Prostate gland (tissue), 2 donors: ENCODE data around the gene TRIM39. TPM values are rescaled to one million over a fixed set of nuclear protein-coding genes. Genes with fewer than 3 reads are reported as not detected.
A peak's percentile ranks its signal among the peaks of the same experiment; 100 is the strongest.

Experiments
- DNase-seq: peaks from one replicate; pipeline ENCODE4 v3.0.0-alpha.2; 2019; ENCODE audit warnings: low spot score
- H3K27ac ChIP-seq, 2 donors: fragments of 200-600 bp; sonication (generic); 2 replicates each; pipeline ENCODE4 v1.5.1; 2017 to 2019
- H3K27me3 ChIP-seq: fragments of 200-600 bp; sonication (generic); replicated peaks from 2 replicates; pipeline ENCODE4 v1.5.1; 2019; ENCODE audit not compliant: insufficient read depth
- H3K36me3 ChIP-seq, 2 donors: fragments of 200-600 bp; sonication (generic); 1 replicate in 1 of 2; 2 replicates in 1 of 2; pipeline versions ENCODE4 v1.5.1 to v1.8.1; 2017 to 2019
- H3K4me1 ChIP-seq: fragments of 200-600 bp; sonication (generic); replicated peaks from 2 replicates; pipeline ENCODE4 v1.5.1; 2019
- H3K4me3 ChIP-seq, 2 donors: fragments of 200-600 bp; sonication (generic); 2 replicates each; pipeline ENCODE4 v1.5.1; 2017 to 2019
- H3K9me3 ChIP-seq: fragments of 200-600 bp; sonication (generic); 2 replicates; pipeline ENCODE4 v1.5.1; 2017
- CTCF ChIP-seq, 4 experiments: fragments of 200-600 bp in 2 of 4; fragments of 450-650 bp in 2 of 4; sonication (generic) in 2 of 4; IDR thresholded peaks; 1 replicate in 3 of 4; 2 replicates in 1 of 4; pipeline ENCODE4 v1.5.1; 2016 to 2019; ENCODE audit warnings: antibody characterized with exemption in 4 of 4, mild to moderate bottlenecking in 2 of 4, moderate library complexity in 2 of 4
- POLR2A ChIP-seq: fragments of 450-650 bp; IDR thresholded peaks from one replicate; pipeline ENCODE4 v1.6.1; 2016; ENCODE audit warnings: antibody characterized with exemption, mild to moderate bottlenecking
- POLR2AphosphoS5 ChIP-seq: sonication (generic); formaldehyde crosslinking; IDR thresholded peaks from one replicate; pipeline ENCODE4 v1.6.1; 2017; ENCODE audit warnings: antibody characterized with exemption
- WGBS: methylation state at CpG from one replicate; pipeline ENCODE4 v1.1.5; 2018; 5-methylcytosine and 5-hydroxymethylcytosine counted together
- intact Hi-C: fragments of 100-400 bp; cut with DNase I; formaldehyde crosslinking; loops from one replicate; pipeline ENCODE4 v1.14.2; 2022
- total RNA-seq, 2 donors: library from RNA; depleted of rRNA; stranded (reverse); fragments of >200 nt; gene quantifications; one replicate each; pipeline ENCODE4 v1.1.0, GENCODE V29; 2016

The TRIM39 gene
- total RNA-seq, 2 donors from 2014 or later: 15.2 to 27.7 TPM

GRCh38 chr6:30321692-30322388 lies 4.9 kb upstream of the TRIM39 start:
- Histone ChIP-seq H3K27ac (no peak overlapping the region), H3K36me3 (no peaks in the 10 kb centered on the region), H3K4me3 (no peak overlapping the region), H3K4me1 (no peaks in the 10 kb centered on the region), H3K27me3 (no peaks in the 10 kb centered on the region), H3K9me3 (no peaks in the 10 kb centered on the region)
- intact Hi-C loops: no loop called here
- no peak for DNase-seq
- TF ChIP-seq CTCF (IDR thresholded peaks at IDR 0.05) (no peak), POLR2A (no peak), POLR2AphosphoS5 (no peak)
- 88% methylated on average over 6 of the region's 6 CpGs for WGBS

DNA sequence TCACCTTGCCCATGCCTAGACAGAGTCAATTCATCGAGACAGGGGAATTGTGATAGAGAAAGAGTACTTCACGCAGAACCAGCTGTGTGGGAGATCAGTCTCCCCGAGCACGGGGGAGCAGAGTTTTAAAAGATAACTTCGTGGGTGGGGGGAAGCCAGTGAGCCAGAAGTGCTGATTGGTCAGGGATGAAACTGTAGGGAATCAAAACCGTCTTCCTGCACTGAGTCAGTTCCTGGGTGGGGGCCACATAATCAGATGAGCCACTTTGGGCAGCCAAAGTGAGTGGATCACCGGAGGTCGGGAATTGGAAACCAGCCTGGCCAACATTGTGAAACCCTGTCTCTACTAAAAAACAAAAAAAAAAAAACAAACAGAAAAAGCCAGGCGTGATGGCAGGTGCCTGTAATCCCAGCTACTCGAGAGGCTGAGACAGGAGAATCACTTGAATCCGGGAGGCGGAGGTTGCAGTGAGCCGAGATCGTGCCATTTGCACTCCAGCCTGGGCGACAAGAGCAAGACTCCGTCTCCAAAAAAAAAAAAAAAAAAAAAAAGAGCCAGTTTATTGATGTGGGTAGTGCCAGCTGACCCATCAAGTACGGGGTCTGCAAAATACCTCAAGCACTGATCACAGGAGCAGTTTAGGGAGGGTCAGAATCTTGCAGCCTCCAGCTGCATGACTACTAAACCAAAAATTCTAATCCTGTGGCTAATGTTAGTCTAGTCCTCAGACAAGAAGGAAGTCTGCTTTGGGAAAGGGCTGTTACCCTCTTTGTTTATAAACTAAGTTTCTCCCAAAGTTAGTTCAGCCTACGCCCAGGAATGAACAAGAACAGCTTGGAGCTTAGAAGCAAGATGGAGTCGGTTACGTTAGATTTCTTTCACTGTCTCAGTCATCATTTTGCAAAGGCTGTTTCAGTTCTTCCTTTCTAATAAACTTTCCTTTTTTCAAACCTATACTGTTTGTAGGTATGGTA lies 3.9 kb upstream of the TRIM39 start:
- Histone ChIP-seq H3K27ac (no peak overlapping the region), H3K4me1 (no peaks in the 10 kb centered on the region), H3K9me3 (no peaks in the 10 kb centered on the region), H3K36me3 (no peaks in the 10 kb centered on the region), H3K27me3 (no peaks in the 10 kb centered on the region), H3K4me3 (no peak overlapping the region)
- WGBS: 85% methylated on average over 20 of the region's 20 CpGs
- intact Hi-C loops: no loop called here
- no peak for TF ChIP-seq CTCF (IDR thresholded peaks at IDR 0.05)
- no peak for TF ChIP-seq POLR2AphosphoS5
- TF ChIP-seq POLR2A: no peak
- DNase-seq: no peak

GRCh38 chr6:30323806-30324205 lies 2.9 kb upstream of the TRIM39 start:
- H3K27me3 ChIP-seq: no peaks in the 10 kb centered on the region
- TF ChIP-seq CTCF (IDR thresholded peaks at IDR 0.05) (no peak), POLR2A (no peak), POLR2AphosphoS5 (no peak)
- 97% methylated on average over 1 of the region's 1 CpG for WGBS
- H3K36me3 ChIP-seq: no peaks in the 10 kb centered on the region
- DNase-seq: no peak
- no peaks in the 10 kb centered on the region for H3K9me3 ChIP-seq
- intact Hi-C loops: no loop called here
- H3K27ac ChIP-seq: no peak overlapping the region
- H3K4me1 ChIP-seq: no peaks in the 10 kb centered on the region
- no peak overlapping the region for H3K4me3 ChIP-seq

GRCh38 chr6:30325150-30325872 lies 1.4 kb upstream of the TRIM39 start:
- WGBS: 4% methylated on average over 10 of the region's 10 CpGs
- no peaks in the 10 kb centered on the region for H3K36me3 ChIP-seq
- no peaks in the 10 kb centered on the region for H3K9me3 ChIP-seq
- peak; percentile 17 for DNase-seq
- no peaks in the 10 kb centered on the region for H3K4me1 ChIP-seq
- peak overlapping the region; percentile 65 to 82 for H3K4me3 ChIP-seq
- intact Hi-C loops: loop anchor here (5.0 kb wide), 1 partner anchor 113 kb away; the partner anchor contains the start of gene TRIM26
- H3K27ac ChIP-seq: peak overlapping the region; percentile 94 to 95
- TF ChIP-seq POLR2AphosphoS5: no peak
- no peak for TF ChIP-seq CTCF (IDR thresholded peaks at IDR 0.05)
- H3K27me3 ChIP-seq: no peaks in the 10 kb centered on the region
